Cardiac septum (tissue), 1 donor: Measurements from ENCODE around the gene ABL2. TPM values are rescaled to one million over a fixed set of nuclear protein-coding genes. Genes with fewer than 3 reads are reported as not detected.

ENCODE experiments used
- DNase-seq: peaks from one replicate; pipeline ENCODE4 v3.0.0-alpha.2; 2020; ENCODE audit warnings: low spot score
- intact Hi-C: fragments of 100-400 bp; cut with DNase I; formaldehyde crosslinking; loops from one replicate; pipeline ENCODE4 v1.14.0; 2022
- total RNA-seq: library from RNA; stranded (reverse); fragmentation: NEBNext Ultra II Directional; extraction: Animal tissue kit (Norgen Biotek cat#: 25700); gene quantifications from one replicate; pipeline ENCODE4 v1.2.1, GENCODE V29; 2021
- donor health status: DM: no; HTN: no; CAD: no.

Gene ABL2
- total RNA-seq, 1 donor from 2014 or later: 14.1 TPM

- intact Hi-C loops: no loop called here
- DNase-seq: no peak
Observed at GRCh38 chr1:179107706-179108629, 121.5 kb downstream of the ABL2 start.

DNA sequence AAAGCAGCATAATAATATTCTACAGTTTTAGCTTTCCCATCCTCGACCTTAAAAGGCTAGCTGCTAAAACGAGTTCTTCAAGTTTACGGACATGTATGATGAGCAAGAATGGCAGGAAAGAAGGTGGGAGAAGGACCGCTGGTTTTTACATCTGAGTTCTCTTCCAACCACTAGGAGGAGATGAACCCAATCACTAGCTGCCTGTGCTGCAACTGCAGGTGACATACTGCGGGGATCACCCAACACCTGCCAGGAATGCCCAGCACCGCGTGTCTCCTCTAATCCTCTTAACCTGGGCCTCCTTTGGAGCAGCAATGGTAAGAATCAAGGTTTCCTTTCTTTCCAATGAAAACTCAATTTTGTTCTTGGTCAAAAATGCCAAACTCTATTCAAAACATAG, 124.1 kb downstream of the ABL2 start:
- no peak for DNase-seq
- intact Hi-C loops: no loop called here

DNA sequence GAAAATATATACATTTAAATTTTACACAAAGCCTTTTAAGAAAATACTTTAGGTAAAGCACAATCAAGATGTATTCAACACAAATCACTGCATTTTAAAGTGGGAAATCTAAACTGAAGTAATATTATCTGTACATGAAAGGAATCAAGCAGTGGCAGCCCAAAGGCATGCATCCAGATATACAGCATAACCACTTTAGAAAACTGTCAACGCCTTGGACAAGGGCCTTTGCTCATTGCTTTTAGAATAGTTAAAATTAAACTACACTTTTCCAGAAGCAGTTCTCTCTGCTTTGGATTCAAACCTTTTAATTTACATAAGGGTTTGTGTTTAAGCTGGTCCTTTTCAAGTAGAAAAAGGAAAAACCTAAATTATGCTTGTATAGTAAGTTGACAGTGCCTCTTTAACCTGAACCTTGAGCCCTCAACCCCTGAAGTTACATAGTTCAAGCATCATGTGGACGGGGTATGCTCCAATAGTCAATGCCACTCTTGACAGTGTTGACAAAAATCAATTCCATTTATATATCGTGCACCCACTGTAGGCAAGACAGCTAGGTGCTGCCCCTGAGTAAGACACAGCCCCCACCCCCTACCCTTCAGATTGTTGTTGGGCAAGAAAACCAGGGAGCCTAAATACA, 124.7 kb downstream of the ABL2 start:
- intact Hi-C loops: no loop called here
- DNase-seq: no peak

- no peak for DNase-seq
- intact Hi-C loops: no loop called here
Observed at GRCh38 chr1:179103999-179104398, 125.5 kb downstream of the ABL2 start.

DNA sequence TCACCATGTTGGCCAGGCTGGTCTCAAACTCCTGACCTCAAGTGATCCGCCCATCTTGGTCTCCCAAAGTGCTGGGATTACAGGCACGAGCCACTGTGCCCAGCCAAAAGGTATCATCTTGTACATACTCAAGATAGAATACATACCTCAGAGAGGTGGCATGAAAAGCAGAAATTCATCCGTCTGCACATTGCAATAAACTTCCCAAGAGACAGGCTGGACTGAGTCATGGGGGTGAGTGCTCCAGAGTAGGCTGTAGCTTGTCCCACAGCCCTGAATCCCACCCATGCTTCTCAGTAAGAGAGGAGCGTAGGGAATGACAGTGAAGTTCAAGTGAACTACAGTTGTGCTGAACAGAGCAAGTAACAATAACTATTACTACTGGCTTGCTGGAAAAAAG, 127.9 kb downstream of the ABL2 start:
- DNase-seq: no peak
- intact Hi-C loops: no loop called here

DNA sequence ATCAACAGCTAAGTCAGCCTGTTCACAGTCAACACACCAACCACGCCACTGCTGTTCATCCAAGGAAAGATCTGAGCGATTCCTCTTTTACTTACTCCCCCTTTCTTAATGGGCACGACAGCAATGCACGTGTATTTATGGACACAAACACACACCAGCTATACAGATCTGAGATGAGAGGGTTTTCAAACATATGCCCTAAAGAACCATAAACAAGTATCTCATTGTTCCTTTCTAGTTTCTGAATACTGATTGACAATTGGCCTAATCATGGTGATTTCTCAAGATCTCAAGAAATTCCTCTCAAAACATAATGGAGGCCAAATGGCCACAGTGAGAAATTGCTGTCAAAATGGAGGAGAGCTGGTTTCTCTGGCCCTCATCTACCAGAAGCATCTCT, 129.6 kb downstream of the ABL2 start:
- intact Hi-C loops: no loop called here
- DNase-seq: no peak

DNA sequence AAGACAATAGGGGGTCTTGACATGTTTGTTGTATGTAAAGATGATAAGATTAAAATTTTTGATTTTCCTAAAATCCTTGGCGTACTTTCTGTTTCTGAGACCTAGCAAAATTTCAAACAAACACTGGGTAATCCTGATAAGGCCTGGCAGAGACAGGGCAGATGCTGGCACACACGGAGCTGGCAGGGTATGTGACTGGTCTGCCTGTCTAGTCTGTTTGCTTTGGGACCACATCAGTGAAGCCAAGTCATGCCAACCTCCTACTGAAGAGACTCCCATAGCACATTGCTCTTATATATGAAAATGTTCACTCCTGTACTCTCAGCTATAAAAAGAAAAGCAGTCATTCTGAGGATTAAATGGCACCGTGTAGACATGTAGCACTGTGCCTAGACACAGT, 133.6 kb downstream of the ABL2 start:
- intact Hi-C loops: no loop called here
- DNase-seq: no peak

DNA sequence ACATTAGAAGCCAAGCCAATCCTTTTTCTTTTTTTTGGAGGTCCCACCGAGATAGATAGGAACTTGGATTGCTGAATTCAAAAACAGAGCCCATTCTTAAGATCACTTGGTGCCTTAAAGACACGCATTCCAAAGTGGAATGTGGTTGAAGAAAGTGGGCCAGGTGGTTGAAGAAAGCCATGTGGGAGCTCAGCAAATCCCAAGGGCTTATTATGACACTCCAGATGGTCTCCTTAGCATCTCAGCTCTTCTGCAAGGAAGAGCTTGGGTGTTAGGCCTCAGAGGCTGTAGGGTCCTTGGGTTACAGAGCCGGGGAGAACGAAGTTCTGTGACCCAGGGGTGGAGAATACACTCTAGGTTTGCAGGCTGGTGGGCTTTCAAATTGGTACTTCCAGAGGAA, 134.1 kb downstream of the ABL2 start:
- no peak for DNase-seq
- intact Hi-C loops: no loop called here

DNA sequence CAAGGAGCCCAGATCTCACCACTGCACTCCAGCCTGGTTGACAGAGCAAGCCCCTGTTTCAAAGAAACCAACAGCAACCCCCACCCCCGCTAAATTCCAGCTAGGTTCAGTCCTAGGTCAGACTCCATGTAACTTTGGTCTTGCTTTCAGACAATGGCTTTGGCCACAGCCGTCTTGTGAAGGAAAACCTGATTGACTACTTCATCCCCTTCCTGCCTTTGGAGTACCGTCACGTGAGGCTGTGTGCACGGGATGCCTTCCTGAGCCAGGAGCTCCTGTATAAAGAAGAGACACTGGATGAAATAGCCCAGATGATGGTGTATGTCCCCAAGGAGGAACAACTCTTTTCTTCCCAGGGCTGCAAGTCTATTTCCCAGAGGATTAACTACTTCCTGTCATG, 134.7 kb downstream of the ABL2 start:
- intact Hi-C loops: no loop called here
- DNase-seq: no peak

- intact Hi-C loops: no loop called here
Observed at GRCh38 chr1:179092896-179093461, 136.5 kb downstream of the ABL2 start.

DNA sequence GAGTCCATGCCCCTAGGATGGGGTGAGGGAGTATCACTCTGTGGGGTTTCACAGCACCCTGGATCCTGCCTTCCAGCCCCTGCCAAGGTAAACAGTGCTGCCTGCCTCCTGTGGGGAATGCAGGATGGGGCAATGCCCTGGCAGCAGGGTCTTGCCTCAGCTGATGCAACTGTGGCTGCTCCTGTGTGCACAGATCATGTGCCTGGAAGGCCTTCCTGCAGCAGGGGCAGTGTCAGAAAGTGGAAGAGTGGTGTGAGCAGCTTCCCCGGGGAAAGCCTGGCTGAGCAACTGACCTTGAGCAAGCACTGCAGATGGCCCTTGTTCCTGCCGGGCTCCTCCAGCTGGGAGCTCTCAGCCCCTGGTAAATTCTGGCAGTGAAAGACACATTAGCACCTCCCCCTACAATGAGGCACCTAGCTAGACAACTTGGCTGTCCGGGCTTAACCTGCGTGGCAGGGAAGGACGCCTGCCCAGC, 137.7 kb downstream of the ABL2 start:
- intact Hi-C loops: no loop called here
- DNase-seq: no peak

More at GRCh38 chr1:179092896-179093461, 136.5 kb downstream of the ABL2 start:
- no peak for DNase-seq

- no peak for DNase-seq
- intact Hi-C loops: no loop called here
Observed at GRCh38 chr1:179090923-179091322, 138.6 kb downstream of the ABL2 start.

DNA sequence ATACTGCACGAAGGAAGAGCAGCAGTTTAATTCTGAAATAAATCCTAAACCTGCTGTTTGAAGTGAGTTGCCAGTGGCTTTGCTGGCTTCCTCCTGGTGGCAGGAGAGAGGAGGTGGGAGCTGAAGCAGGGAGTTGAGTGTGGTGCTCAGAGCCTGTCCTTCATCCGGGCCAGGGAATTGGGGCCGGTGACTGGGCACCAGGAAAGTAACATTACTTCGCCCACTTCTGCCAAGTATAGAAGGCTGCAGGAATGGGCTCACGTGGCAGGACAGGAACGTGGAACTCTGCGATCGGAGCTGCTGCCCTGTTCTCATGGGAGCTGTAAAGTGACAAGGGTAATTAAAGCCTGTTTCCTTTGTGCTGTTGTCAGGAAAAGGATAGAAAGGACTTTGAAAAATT, 139.0 kb downstream of the ABL2 start:
- intact Hi-C loops: no loop called here
- DNase-seq: no peak

GRCh38 chr1:179089827-179090482, 139.5 kb downstream of the ABL2 start:
- intact Hi-C loops: no loop called here
- no peak for DNase-seq

DNA sequence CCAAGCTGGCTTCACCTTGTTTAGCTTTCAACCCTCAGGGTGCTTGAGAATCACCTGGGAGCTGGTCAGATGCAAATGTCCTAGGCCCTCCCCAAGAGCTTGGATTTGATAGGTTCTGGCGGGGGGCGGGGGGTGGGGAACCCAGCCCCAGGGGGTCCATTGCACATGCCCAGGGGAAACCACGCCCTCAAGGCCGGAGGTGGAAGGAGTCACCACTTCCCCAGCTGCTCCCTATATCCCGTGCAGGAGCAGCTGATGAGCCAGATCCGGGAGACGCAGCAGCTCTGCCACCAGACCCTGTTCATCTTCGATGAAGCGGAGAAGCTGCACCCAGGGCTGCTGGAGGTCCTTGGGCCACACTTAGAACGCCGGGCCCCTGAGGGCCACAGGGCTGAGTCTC, 141.8 kb downstream of the ABL2 start:
- intact Hi-C loops: no loop called here
- DNase-seq: no peak

- intact Hi-C loops: loop anchor here (2.0 to 5.0 kb wide), 2 partner anchors 56 to 209 kb away; partner anchors contain the start of genes FAM20B and SOAT1
- DNase-seq: no peak
Observed at GRCh38 chr1:179083533-179083932, 145.9 kb downstream of the ABL2 start.

DNA sequence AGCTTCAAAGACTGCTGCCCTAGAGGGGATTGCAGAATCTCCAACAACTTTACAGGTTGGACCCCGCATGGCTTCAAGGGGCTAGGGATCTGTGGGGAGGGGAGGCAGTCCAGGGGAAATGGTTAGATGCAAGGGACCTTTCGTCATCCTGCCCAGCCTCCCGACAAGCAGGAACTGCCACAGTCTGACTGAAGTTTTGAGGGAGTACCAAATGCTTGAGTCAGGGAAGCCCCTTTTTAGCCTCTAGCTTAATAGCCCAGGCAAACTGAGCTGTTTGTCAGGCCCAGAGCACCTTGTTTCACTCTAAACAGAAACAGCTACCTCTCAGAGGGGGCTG, 146.5 kb downstream of the ABL2 start:
- intact Hi-C loops: loop anchor here (1.0 to 5.0 kb wide), 3 partner anchors 56 to 210 kb away; partner anchors contain the start of genes FAM20B and SOAT1
- DNase-seq: no peak

DNA sequence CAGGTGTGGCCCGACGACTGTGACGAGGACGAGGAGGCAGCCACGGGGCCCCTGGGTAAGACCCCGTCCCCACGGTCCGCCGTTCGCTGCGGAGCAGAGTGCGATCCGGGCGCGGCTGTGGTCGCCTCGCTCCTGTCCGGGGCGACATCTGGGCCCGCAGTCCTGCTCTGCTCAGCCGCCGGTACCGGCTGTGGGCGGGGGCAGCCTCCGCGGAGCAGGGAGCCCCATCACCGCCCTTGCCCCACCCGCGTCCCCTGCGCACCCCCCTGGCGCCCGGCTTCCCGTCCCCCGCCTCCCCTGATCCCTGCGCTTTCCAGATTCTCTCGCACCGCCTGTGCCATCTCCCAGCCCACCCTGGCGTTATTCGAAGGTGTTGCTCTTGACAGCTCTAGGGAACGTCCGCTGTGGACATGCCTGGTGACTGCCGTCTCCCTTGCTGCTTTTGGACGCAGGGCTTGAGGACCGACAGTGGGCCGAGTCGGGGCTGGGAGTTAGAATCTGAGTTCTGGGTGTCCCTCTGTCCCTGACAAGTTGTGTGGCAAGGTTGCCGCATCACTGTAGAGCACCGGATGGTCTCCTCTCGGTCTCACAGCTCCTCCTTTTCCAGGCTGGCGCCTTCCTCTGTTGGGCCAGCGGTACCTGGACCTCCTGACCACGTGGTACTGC, 147.0 kb downstream of the ABL2 start:
- intact Hi-C loops: loop anchor here (1.0 to 5.0 kb wide), 3 partner anchors 55 to 210 kb away; partner anchors contain the start of genes FAM20B and SOAT1
- DNase-seq: no peak

DNA sequence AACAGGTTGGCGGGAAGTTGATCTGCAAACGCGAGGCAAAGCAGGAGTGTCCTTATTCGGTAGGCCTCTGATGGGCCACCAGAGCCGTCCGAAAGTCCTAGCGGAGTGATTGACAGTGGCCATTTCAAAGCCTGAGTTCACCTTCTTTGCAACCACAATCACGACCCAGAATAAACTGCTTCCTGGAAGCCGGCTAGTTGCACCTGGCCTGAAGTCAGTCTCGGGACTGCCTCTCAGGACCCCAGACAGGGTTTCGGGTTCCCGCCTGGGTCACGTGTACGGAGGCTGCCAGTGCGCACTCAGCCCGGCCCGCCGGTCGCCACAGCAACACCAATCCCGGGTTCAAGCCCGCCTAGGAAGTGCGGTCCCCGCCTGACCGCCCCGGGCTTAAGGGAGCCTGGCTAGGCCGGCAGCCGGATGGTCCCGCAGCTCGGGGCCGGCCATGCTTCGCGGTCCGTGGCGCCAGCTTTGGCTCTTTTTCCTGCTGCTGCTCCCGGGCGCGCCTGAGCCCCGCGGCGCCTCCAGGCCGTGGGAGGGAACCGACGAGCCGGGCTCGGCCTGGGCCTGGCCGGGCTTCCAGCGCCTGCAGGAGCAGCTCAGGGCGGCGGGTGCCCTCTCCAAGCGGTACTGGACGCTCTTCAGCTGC, 147.7 kb downstream of the ABL2 start, which contains the start of gene TOR3A:
Gene TOR3A, plus strand, starts transcription at position 384 of the 646 bp plus-strand sequence. Its CDS starts 59 bp downstream, at position 443.
- peak; percentile 96 for DNase-seq
- intact Hi-C loops: loop anchor here (1.0 to 5.0 kb wide), 5 partner anchors 55 to 287 kb away; partner anchors contain the start of genes FAM20B and SOAT1
